GM19099 (cell line): Measurements from ENCODE around the gene DLAT.

ENCODE experiments used
- POLR2A ChIP-seq: IDR thresholded peaks from 3 replicates; pipeline ENCODE4 v1.6.1; 2011; ENCODE audit warnings: low read depth; ENCODE audit not compliant: insufficient read length; ENCODE audit errors: extremely low read depth

Gene DLAT

GRCh38 chr11:112029460-112029859 lies 4.3 kb downstream of the DLAT start:
- TF ChIP-seq POLR2A: no peak

GRCh38 chr11:112033902-112034301 lies 8.7 kb downstream of the DLAT start:
- TF ChIP-seq POLR2A: no peak

GRCh38 chr11:112037527-112037926 lies 12.3 kb downstream of the DLAT start:
- no peak for TF ChIP-seq POLR2A

GRCh38 chr11:112042161-112042960 lies 17.2 kb downstream of the DLAT start:
- TF ChIP-seq POLR2A: no peak

GRCh38 chr11:112042961-112043304 lies 17.7 kb downstream of the DLAT start:
- no peak for TF ChIP-seq POLR2A

- no peak for TF ChIP-seq POLR2A
These were observed 19.8 kb downstream of the DLAT start for GRCh38 chr11:112044961-112045360.

- TF ChIP-seq POLR2A: no peak
These were observed 24.6 kb downstream of the DLAT start for GRCh38 chr11:112049777-112050176.

GRCh38 chr11:112050721-112051120 lies 25.5 kb downstream of the DLAT start:
- TF ChIP-seq POLR2A: no peak

- no peak for TF ChIP-seq POLR2A
These were observed 26.6 kb downstream of the DLAT start for GRCh38 chr11:112051768-112052167.

GRCh38 chr11:112057170-112057569 lies 32.0 kb downstream of the DLAT start:
- no peak for TF ChIP-seq POLR2A

GRCh38 chr11:112058103-112058502 lies 32.9 kb downstream of the DLAT start:
- no peak for TF ChIP-seq POLR2A

- no peak for TF ChIP-seq POLR2A
These were observed 37.7 kb downstream of the DLAT start for GRCh38 chr11:112062923-112063322.

GRCh38 chr11:112073941-112074811 lies 49.0 kb downstream of the DLAT start, which contains the start of the genes NKAPD1 and PIH1D2:
NKAPD1 (plus strand) TSS chr11:112074299; CDS start chr11:112075575, 1,276 bp downstream.
PIH1D2 (minus strand) TSS chr11:112074017; CDS start chr11:112073174, 843 bp downstream.
- peak; percentile 63 for TF ChIP-seq POLR2A

- TF ChIP-seq POLR2A: no peak
These were observed 57.5 kb downstream of the DLAT start for GRCh38 chr11:112082729-112083128.

- no peak for TF ChIP-seq POLR2A
These were observed 60.7 kb downstream of the DLAT start for GRCh38 chr11:112085822-112086421.
